T-helper 22 cell (primary cell): ENCODE data around the gene CXCL1.

Experiments
- DNase-seq: peaks from one replicate; pipeline ENCODE4 v3.0.0-alpha.2; 2020; ENCODE audit warnings: low read depth

Gene CXCL1

DNA sequence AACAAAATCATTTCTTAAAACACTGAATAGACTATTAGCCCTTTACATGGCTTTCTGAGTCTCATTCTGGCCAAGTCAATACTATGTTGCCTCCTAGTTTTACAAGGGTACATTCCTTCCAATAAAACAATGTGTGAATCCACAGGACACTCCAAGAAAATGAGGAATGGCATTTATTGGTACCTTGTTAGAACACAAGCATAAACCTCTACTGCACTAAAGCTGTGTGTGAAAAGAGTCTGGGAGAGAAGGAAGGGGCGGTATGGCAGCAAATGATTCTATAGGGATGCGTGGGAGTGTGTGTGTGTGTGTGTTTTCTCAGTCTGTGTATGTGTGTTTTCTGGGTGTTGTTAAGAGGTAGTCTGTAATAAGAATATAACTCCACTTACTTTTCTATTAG lies 48.9 kb downstream of the CXCL1 start:
- DNase-seq, result no peak

DNA sequence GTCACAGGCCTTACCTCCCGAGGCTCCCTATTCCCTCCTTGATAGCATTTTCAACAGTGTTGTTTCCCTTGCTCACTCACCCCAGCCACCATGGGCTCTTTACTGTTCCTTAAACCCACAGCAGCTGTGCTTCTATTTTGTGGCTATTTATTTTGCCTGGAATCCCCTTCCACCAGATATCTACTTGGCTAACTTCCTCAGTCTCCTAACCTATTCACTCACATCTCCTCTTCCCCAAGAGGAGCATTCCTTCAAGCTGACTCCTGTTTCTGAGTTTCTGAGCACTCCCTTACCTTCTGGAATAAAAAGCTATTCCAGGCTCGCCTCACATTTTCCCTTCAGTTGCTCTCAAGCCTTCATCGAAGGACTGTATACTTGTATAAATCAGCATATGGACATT lies 50.5 kb downstream of the CXCL1 start:
- DNase-seq, result no peak
